Measurements from ENCODE around the gene KREMEN1.

The KREMEN1 gene

GRCh38 chr22:29049655-29050263 lies 23.1 kb upstream of the KREMEN1 start:
- DNase-seq = no peak

GRCh38 chr22:29050457-29050856 lies 22.4 kb upstream of the KREMEN1 start:
- DNase-seq = no peak

DNA sequence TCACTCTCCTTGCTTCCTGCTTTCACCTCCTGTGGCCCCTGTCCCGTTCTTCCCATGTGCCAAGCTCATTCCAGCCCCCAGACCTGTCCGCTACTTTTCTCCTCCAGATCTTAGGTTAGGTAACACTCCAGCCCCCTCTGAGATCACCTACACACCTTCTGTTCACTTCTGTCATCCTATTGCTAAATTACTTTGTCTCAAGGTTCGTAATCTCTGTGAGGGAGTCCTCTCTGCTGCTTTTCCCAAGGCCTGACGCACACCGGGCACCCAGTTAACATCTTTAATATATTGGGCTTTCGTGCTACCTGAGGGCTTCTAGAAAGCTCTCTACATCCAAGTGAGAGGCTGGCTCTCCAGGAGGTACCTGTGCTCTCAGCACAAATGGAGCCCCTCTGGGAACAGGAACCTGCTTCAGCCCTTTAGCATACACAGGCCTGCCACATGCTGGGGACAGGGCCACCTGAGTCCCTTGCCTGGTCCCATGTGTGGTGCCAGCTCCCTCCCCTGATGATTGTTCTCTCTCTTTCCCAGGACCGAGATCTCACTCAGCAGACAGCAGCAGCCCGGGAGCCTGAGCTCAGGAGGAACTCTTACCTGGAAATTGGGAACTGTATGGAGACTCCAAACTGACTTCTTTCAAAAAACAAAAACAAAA lies 19.7 kb upstream of the KREMEN1 start:
- DNase-seq = no peak

GRCh38 chr22:29054251-29054767 lies 18.5 kb upstream of the KREMEN1 start:
- no peak for DNase-seq

DNA sequence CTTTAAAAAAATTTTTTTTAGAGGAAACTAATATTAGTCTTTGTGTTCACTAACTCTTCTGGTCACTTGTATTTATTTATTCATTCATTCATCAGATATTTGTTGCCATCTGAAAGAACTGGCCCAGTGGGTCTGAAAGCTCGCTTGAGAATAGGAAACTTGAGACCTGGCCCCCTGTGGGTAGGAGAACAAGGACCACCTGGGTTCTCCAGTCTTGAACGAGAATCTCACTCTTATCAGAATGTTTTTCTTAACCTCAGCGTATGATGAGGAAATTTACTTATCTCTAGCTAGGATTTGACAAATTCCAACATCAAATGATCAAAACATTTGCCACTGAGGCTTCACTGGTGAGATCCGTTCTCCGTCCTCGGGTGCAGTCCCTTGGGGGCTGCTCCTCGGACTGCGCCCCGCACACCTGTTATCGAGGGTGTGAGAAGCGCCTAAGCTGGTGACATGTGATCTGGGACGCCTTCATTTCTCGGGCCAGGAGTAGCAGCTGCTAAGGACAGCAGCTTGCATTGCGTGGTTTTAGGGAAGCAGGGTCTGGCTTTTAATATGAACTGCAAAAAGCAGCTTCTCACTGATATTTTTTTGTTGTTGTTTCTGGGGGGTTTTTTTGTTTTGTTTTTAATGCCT lies 17.5 kb upstream of the KREMEN1 start:
- no peak for DNase-seq

GRCh38 chr22:29056472-29056871 lies 16.4 kb upstream of the KREMEN1 start:
- no peak for DNase-seq

GRCh38 chr22:29060251-29060869 lies 12.5 kb upstream of the KREMEN1 start:
- DNase-seq = no peak

GRCh38 chr22:29060931-29061330 lies 11.9 kb upstream of the KREMEN1 start:
- no peak for DNase-seq

DNA sequence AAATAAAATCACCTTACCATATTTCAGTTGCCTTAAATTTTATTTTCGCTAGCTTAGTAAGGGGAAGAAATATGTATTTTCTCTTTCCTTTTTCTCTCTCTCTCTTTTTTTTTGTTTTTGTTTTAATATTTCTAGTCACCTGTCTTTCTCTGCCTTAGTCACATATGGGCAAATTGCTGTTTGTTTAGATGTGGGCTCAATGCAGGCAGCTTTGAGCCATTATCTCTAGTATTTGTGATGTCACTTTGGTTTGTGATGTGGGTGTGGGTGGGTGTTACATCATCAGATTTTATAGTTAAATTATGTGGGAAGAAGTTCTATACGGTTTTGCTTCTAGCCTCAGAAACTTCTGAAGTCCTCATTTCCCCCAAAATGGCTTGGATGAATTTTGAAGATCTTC lies 11.1 kb upstream of the KREMEN1 start, which contains the start of gene C22orf31:
TSS of gene C22orf31 (minus strand) at position 59 of the 400 bp plus-strand sequence. CDS start at position 20, 39 bp downstream.
- no peak for DNase-seq

GRCh38 chr22:29062286-29062821 lies 10.5 kb upstream of the KREMEN1 start:
- DNase-seq = no peak

DNA sequence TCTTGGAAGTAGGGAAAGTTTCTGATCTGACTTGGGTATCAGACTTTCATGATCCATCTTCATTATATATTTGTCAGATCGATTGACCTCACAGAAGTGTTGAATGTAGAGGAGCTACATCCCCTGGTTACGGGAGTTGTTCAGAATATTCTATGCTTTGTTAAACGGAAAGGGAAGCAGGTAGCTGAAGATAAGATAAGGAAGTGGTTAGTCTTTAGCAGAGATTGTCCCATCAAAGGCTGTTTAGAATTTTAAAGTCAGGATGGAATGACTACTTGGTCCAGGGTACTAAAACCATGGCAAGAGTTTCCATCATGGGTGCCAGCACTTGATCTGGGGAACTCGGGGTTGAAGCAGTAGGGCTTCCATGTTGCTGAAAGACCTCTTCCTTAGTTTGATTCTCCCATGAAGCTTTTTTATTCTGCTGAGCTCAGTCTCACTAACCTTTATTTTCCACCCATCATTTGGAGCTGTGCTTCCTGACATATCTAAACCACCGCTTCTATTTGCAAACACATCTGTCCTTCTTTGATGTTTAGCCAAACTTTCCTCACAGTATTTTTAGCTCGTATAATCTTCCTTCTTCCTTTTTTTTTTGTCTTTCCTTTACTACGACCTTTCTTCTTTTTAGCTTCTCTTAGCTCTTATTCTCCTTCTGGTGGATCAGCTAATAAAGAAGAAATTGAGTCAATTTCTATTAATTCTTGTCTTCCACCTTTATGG lies 7.2 kb upstream of the KREMEN1 start:
- DNase-seq = no peak

GRCh38 chr22:29069463-29069862 lies 3.4 kb upstream of the KREMEN1 start:
- DNase-seq = no peak

- no peak for DNase-seq
Observed at GRCh38 chr22:29070490-29070889, 2.3 kb upstream of the KREMEN1 start.

DNA sequence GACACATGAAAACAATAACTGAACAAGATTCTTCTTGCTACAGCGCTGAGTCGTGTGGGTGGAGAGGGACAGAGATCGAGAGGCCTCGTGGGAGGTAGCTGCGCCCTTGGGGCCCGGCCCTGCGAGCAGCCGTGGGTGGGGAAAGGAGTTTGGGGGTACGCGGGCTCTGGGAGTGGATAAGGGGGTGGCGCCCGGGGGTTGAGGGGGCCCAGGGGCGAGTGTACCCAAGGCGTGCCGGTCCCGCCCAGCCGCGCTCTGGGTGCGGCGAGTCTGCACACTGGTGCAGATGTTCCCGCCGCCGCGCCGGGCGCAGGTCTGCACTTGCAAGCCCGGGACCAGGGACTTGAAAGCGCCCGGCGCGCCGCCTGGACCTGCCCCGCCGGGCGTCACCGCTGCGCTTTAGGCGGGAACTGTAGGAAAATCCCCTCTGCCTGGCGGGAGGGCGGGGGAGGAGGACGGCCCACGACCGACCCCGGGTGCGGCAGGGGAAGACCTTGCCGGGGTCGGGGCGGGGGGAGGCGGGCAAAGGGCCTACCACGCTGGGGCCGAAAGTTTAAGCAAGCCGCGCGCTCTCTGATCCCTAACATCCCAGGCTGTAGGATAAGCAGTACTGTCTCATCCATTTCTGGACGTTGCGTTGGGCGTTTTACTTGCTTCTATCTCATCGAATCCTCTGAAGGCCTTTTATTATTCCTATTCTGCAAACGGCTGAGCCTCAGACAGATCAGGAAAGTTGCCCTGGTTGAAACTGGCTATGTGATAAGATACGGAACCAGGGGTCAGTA lies 1.4 kb upstream of the KREMEN1 start:
- DNase-seq = no peak

- DNase-seq = peak; percentile 23
Observed at GRCh38 chr22:29072193-29072978, 449 bp upstream of the KREMEN1 start.

DNA sequence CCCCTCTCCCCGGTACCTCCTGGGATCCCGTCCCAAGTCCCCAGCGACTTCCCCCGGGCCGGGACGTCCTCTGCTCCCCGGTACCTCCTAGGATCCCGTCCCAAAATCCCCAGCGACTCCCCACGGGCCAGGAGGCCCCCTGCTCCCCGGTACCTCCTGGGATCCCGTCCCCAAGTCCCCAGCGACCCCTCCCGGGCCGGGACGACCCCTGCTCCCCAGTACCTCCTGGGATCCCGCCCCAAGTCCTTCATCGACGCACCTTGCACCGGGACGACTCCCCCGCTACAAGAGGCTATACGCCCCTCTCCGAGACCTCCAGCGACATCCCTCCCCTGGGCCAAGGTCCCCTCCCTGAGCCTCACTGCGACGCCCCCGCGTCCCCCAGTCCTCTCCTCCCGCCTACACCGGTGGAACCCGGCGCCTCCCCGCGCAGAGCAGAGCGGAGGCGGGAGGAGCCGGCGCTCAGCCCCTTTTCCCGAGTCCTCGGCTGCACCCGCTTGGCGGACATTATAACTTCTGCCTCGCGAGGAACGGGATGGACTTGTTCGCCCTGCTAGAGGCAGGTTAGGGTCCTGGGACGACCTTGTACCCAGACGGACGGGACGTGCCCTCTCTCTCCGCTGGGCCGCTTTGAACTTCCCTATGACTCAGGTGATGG lies 912 bp downstream of the KREMEN1 start:
- DNase-seq = no peak

- no peak for DNase-seq
Observed at GRCh38 chr22:29074276-29074772, 1.5 kb downstream of the KREMEN1 start.

- peak; percentile 13 for DNase-seq
Observed at GRCh38 chr22:29078036-29078868, 5.4 kb downstream of the KREMEN1 start.

GRCh38 chr22:29078869-29079207 lies 6.0 kb downstream of the KREMEN1 start:
- no peak for DNase-seq

All from NCI-H446 treated with DMSO at 0.1 percent for 48 hours (cell line).